Ishikawa (cell line): ENCODE data around the gene CSPG4.

Source experiments
- CEBPB ChIP-seq: IDR thresholded peaks from 2 replicates; pipeline ENCODE4 v1.6.1; 2012
- CREB1 ChIP-seq: IDR thresholded peaks from 2 replicates; pipeline ENCODE4 v1.6.1; 2012; ENCODE audit warnings: low read depth
- EGR1 ChIP-seq: IDR thresholded peaks from 2 replicates; pipeline ENCODE4 v1.6.1; 2012
- EP300 ChIP-seq: IDR thresholded peaks from 2 replicates; pipeline ENCODE4 v1.6.1; 2012; ENCODE audit warnings: borderline replicate concordance
- FOXM1 ChIP-seq: IDR thresholded peaks from 2 replicates; pipeline ENCODE4 v1.6.1; 2012; ENCODE audit warnings: low read depth, borderline replicate concordance
- NFIC ChIP-seq: IDR thresholded peaks from 2 replicates; pipeline ENCODE4 v1.6.1; 2012
- RAD21 ChIP-seq: IDR thresholded peaks from 2 replicates; pipeline ENCODE4 v1.6.1; 2012; ENCODE audit warnings: low read depth
- REST ChIP-seq: IDR thresholded peaks from 2 replicates; pipeline ENCODE4 v1.6.1; 2012; ENCODE audit warnings: low read depth, mild to moderate bottlenecking
- TAF1 ChIP-seq: IDR thresholded peaks from 2 replicates; pipeline ENCODE4 v1.6.1; 2012; ENCODE audit warnings: low read depth, mild to moderate bottlenecking
- TCF12 ChIP-seq: IDR thresholded peaks from 2 replicates; pipeline ENCODE4 v1.6.1; 2012; ENCODE audit warnings: low read depth
- TEAD4 ChIP-seq: IDR thresholded peaks from 2 replicates; pipeline ENCODE4 v1.6.1; 2012
- USF1 ChIP-seq: IDR thresholded peaks from 2 replicates; pipeline ENCODE4 v1.6.1; 2012
- YY1 ChIP-seq: IDR thresholded peaks from 2 replicates; pipeline ENCODE4 v1.6.1; 2012; ENCODE audit warnings: low read depth
- ZBTB7A ChIP-seq: IDR thresholded peaks from 2 replicates; pipeline ENCODE4 v1.6.1; 2012; ENCODE audit warnings: low read depth
- TF ChIP-seq, protein P1 (sequence below): IDR thresholded peaks from 2 replicates; pipeline ENCODE4 v1.6.1; 2012

CSPG4 gene

GRCh38 chr15:75672646-75673425 lies 39.8 kb downstream of the CSPG4 start:
- TF ChIP-seq EP300, result no peak
- TF ChIP-seq, protein P1, sequence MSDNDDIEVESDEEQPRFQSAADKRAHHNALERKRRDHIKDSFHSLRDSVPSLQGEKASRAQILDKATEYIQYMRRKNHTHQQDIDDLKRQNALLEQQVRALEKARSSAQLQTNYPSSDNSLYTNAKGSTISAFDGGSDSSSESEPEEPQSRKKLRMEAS, result no peak
- 0 out of 2 replicates have a peak, but pooled peaks have one; percentile 12 for TF ChIP-seq EGR1
- TF ChIP-seq TAF1, result no peak
- no peak for TF ChIP-seq TEAD4
- peak; percentile 53 for TF ChIP-seq NFIC

- no peak for TF ChIP-seq TAF1
- no peak for TF ChIP-seq TEAD4
- no peak for TF ChIP-seq USF1
- TF ChIP-seq CEBPB, result no peak
- TF ChIP-seq RAD21, result no peak
- TF ChIP-seq EGR1, result no peak
- TF ChIP-seq FOXM1, result no peak
- TF ChIP-seq REST, result no peak
- TF ChIP-seq ZBTB7A, result no peak
- TF ChIP-seq CREB1, result no peak
- no peak for TF ChIP-seq YY1
- TF ChIP-seq EP300, result no peak
- TF ChIP-seq, protein P1, result no peak
- TF ChIP-seq TCF12, result no peak
Measured at GRCh38 chr15:75671730-75672602, 40.7 kb downstream of the CSPG4 start.

DNA sequence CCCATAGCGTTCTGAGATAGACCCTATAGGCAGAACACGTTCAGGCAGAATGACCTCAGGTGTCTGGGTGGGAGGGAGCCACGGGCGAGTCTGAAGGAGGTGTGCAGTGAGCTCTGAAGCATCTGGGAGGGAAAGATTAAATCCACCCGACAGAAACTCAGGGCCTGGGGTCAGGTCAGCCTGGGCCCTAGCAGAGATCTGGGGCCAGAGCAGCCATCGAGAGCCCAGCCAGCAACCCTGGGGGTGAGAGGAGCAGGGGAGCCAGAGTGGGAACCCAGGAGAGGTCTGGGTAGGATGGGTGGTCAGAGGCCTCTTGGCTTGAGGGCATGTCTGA lies 42.8 kb downstream of the CSPG4 start:
- no peak for TF ChIP-seq REST
- no peak for TF ChIP-seq ZBTB7A
- TF ChIP-seq TEAD4, result no peak
- no peak for TF ChIP-seq EGR1
- TF ChIP-seq, protein P1, result no peak
- TF ChIP-seq CREB1, result no peak
- no peak for TF ChIP-seq CEBPB
- no peak for TF ChIP-seq RAD21
- TF ChIP-seq USF1, result no peak
- no peak for TF ChIP-seq TAF1
- TF ChIP-seq EP300, result no peak
- no peak for TF ChIP-seq NFIC
- TF ChIP-seq TCF12, result no peak
- no peak for TF ChIP-seq YY1
- TF ChIP-seq FOXM1, result no peak

GRCh38 chr15:75669191-75669878 lies 43.3 kb downstream of the CSPG4 start:
- no peak; the same call in 1 of the 2 replicates for TF ChIP-seq RAD21
- no peak for TF ChIP-seq NFIC
- peak; percentile 28; the same call in 1 of the 2 replicates for TF ChIP-seq EP300
- TF ChIP-seq EGR1, result no peak
- no peak for TF ChIP-seq REST
- peak; percentile 70 for TF ChIP-seq TCF12
- no peak for TF ChIP-seq CREB1
- TF ChIP-seq, protein P1, result peak; percentile 28; the same call in 1 of the 2 replicates
